ENCODE measurements around the gene EPX.
"Not testable (repeated sequence)": the region's sequence is repeated elsewhere in the genome, so short reads cannot be mapped to it uniquely, and the experiment has no call there.

The EPX gene, protein sequence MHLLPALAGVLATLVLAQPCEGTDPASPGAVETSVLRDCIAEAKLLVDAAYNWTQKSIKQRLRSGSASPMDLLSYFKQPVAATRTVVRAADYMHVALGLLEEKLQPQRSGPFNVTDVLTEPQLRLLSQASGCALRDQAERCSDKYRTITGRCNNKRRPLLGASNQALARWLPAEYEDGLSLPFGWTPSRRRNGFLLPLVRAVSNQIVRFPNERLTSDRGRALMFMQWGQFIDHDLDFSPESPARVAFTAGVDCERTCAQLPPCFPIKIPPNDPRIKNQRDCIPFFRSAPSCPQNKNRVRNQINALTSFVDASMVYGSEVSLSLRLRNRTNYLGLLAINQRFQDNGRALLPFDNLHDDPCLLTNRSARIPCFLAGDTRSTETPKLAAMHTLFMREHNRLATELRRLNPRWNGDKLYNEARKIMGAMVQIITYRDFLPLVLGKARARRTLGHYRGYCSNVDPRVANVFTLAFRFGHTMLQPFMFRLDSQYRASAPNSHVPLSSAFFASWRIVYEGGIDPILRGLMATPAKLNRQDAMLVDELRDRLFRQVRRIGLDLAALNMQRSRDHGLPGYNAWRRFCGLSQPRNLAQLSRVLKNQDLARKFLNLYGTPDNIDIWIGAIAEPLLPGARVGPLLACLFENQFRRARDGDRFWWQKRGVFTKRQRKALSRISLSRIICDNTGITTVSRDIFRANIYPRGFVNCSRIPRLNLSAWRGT

DNA sequence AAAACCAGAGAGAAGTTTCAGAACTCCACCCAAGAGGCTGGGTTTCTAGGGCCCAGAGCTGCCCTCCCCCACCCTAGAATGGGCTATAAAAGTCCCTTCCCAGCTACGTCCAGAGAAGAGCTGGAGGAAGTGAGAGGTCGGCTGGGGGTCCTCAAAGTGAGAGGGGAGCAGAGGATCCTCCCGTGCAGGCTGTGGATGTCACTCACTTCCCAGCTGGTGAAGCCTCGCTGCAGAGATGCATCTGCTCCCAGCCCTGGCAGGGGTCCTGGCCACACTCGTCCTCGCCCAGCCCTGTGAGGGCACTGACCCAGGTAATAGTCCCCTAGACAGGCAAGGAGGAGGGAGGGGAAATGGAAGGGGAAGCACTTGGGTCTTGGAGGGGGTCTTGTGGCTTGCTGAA lies at the start of gene EPX:
Gene EPX (plus strand): TSS at position 115 of the 400 bp plus-strand sequence. CDS start 121 bp downstream, at position 236.
- ChIA-PET CTCF (interaction anchor here (0.6 to 3.2 kb wide), 3 partner anchors 8 to 950 kb away, joined by 3 to 24 read pairs (median 3); no protein-coding TSS in a partner anchor), POLR2A (no interaction called here)
- no peaks in the 10 kb centered on the region for H3K9me3 ChIP-seq (ENCODE audit: control insufficient read depth, insufficient read depth, low read depth, low read length)
- TF ChIP-seq HIC1 (tag by site-specific recombination; IDR thresholded peaks at IDR 0.05) (no peak), ZNF837 (tag by site-specific recombination; IDR thresholded peaks at IDR 0.05) (no peak), INSM2 (tag by site-specific recombination; IDR thresholded peaks at IDR 0.05) (no peak), ZNF426 (tag by site-specific recombination; IDR thresholded peaks at IDR 0.05) (no peak), ZNF530 (tag by site-specific recombination; IDR thresholded peaks at IDR 0.05; ENCODE audit: low read depth) (no peak), ZNF112 (tag by site-specific recombination; IDR thresholded peaks at IDR 0.05) (no peak), ZNF416 (tag by site-specific recombination; IDR thresholded peaks at IDR 0.05) (no peak), ZNF16 (tag by site-specific recombination; IDR thresholded peaks at IDR 0.05; ENCODE audit: low read depth) (no peak), ZNF239 (tag by site-specific recombination; IDR thresholded peaks at IDR 0.05) (no peak), KLF7 (tag by site-specific recombination; IDR thresholded peaks at IDR 0.05; ENCODE audit: borderline replicate concordance) (no peak), ZNF157 (tag by site-specific recombination; IDR thresholded peaks at IDR 0.05) (no peak), ZNF654 (tag by site-specific recombination; IDR thresholded peaks at IDR 0.05; ENCODE audit: low read depth) (no peak), ZEB2 (tag by site-specific recombination; IDR thresholded peaks at IDR 0.05) (no peak), ZNF311 (tag by site-specific recombination; IDR thresholded peaks at IDR 0.05; ENCODE audit: borderline replicate concordance) (no peak), ZSCAN4 (tag by site-specific recombination; IDR thresholded peaks at IDR 0.05) (no peak), ZNF677 (tag by site-specific recombination; IDR thresholded peaks at IDR 0.05) (no peak), REPIN1 (tag by site-specific recombination; IDR thresholded peaks at IDR 0.05; ENCODE audit: low read depth) (no peak), ZBTB6 (tag by site-specific recombination; IDR thresholded peaks at IDR 0.05) (no peak), MEIS1 (CRISPR knock-in tag; IDR thresholded peaks at IDR 0.05; ENCODE audit: borderline replicate concordance) (no peak)
- TF ChIP-seq, protein P1, sequence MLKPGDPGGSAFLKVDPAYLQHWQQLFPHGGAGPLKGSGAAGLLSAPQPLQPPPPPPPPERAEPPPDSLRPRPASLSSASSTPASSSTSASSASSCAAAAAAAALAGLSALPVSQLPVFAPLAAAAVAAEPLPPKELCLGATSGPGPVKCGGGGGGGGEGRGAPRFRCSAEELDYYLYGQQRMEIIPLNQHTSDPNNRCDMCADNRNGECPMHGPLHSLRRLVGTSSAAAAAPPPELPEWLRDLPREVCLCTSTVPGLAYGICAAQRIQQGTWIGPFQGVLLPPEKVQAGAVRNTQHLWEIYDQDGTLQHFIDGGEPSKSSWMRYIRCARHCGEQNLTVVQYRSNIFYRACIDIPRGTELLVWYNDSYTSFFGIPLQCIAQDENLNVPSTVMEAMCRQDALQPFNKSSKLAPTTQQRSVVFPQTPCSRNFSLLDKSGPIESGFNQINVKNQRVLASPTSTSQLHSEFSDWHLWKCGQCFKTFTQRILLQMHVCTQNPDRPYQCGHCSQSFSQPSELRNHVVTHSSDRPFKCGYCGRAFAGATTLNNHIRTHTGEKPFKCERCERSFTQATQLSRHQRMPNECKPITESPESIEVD (tag by site-specific recombination; IDR thresholded peaks at IDR 0.05) = no peak
- H3K27ac ChIP-seq (ENCODE audit: extremely low read depth, low read depth, low read length) = no peak within 1 kb of the TSS
- no peaks in the 10 kb centered on the region for H3K4me1 ChIP-seq (ENCODE audit: control insufficient read depth, insufficient read depth, low read length)
- H3K4me3 ChIP-seq (ENCODE audit: low read depth, low read length) = no peak within 1 kb of the TSS
- no peaks in the 10 kb centered on the region for H3K36me3 ChIP-seq (ENCODE audit: control insufficient read depth in 2 of 2, insufficient read depth in 1 of 2, low read length in 2 of 2)

- H3K4me1 ChIP-seq (ENCODE audit: control insufficient read depth, insufficient read depth, low read length); CTCF ChIA-PET; H3K36me3 ChIP-seq (ENCODE audit: control insufficient read depth in 2 of 2, insufficient read depth in 1 of 2, low read length in 2 of 2); H3K4me3 ChIP-seq (ENCODE audit: low read depth, low read length); POLR2A ChIA-PET; H3K9me3 ChIP-seq (ENCODE audit: control insufficient read depth, insufficient read depth, low read depth, low read length); H3K27ac ChIP-seq (ENCODE audit: extremely low read depth, low read depth, low read length): not testable (repeated sequence)
Measured at GRCh38 chr17:58143335-58143734, 49.2 kb upstream of the EPX start.
